Nephron (organoid): ENCODE results near the gene LYZ.
"Not testable (repeated sequence)": the region's sequence is repeated elsewhere in the genome, so short reads cannot be mapped to it uniquely, and the experiment has no call there.

Experiments
- H3K27ac Mint-ChIP-seq, 3 experiments: 2 replicates each; pipeline ENCODE4 v1.8.0; 2020; ENCODE audit warnings: mixed read lengths in 3 of 3, mild to moderate bottlenecking in 2 of 3, moderate library complexity in 1 of 3
- H3K27me3 Mint-ChIP-seq: 2 replicates; pipeline ENCODE4 v1.8.0; 2021; ENCODE audit warnings: low read depth, mild to moderate bottlenecking, moderate library complexity, mixed read lengths
- H3K36me3 Mint-ChIP-seq: 2 replicates; pipeline ENCODE4 v1.8.0; 2020; ENCODE audit warnings: low read depth, mixed read lengths
- H3K4me1 Mint-ChIP-seq: 2 replicates; pipeline ENCODE4 v1.8.0; 2020; ENCODE audit warnings: mixed read lengths
- H3K4me3 Mint-ChIP-seq, 3 experiments: 2 replicates each; pipeline ENCODE4 v1.8.0; 2020; ENCODE audit warnings: mild to moderate bottlenecking in 3 of 3, mixed read lengths in 3 of 3, moderate library complexity in 2 of 3
- H3K9me3 Mint-ChIP-seq: 2 replicates; pipeline ENCODE4 v1.8.0; 2020; ENCODE audit warnings: mixed read lengths
- CTCF ChIP-seq, 3 experiments: fragments of 200-600 bp; sonication (generic); IDR thresholded peaks; one replicate each; pipeline ENCODE4 v1.5.0; 2021; ENCODE audit warnings: antibody characterized with exemption in 3 of 3; ENCODE audit not compliant: unreplicated experiment in 3 of 3

The LYZ gene

GRCh38 chr12:69348162-69348938, at the start of gene LYZ:
TSS of gene LYZ (plus strand) at chr12:69348381. CDS start at chr12:69348409, 28 bp downstream.
- Mint-ChIP-seq H3K4me1 (no peaks in the 10 kb centered on the region), H3K27ac (no peak within 1 kb of the TSS), H3K4me3 (no peak within 1 kb of the TSS), H3K36me3 (no peaks in the 10 kb centered on the region), H3K9me3 (no peaks in the 10 kb centered on the region), H3K27me3 (no peaks in the 10 kb centered on the region)
- TF ChIP-seq CTCF (IDR thresholded peaks at IDR 0.05; ENCODE audit: unreplicated experiment in 3 of 3) = no peak

GRCh38 chr12:69298947-69299346, 49.2 kb upstream of the LYZ start:
- Mint-ChIP-seq H3K27me3 (peaks cover 9% of the 10 kb centered on the region), H3K9me3 (peaks cover 10% of the 10 kb centered on the region), H3K4me3 (no peak overlapping the region), H3K27ac (no peak overlapping the region), H3K4me1 (no peaks in the 10 kb centered on the region), H3K36me3 (no peaks in the 10 kb centered on the region)
- TF ChIP-seq CTCF (IDR thresholded peaks at IDR 0.05; ENCODE audit: unreplicated experiment in 3 of 3) = no peak

GRCh38 chr12:69304284-69304683, 43.9 kb upstream of the LYZ start:
- no peak for TF ChIP-seq CTCF (IDR thresholded peaks at IDR 0.05; ENCODE audit: unreplicated experiment in 3 of 3)

GRCh38 chr12:69309461-69309860, 38.7 kb upstream of the LYZ start:
- H3K27ac Mint-ChIP-seq = no peak overlapping the region
- H3K4me3 Mint-ChIP-seq = no peak overlapping the region
- no peaks in the 10 kb centered on the region for H3K27me3 Mint-ChIP-seq
- peaks cover 25% of the 10 kb centered on the region for H3K9me3 Mint-ChIP-seq
- no peak for TF ChIP-seq CTCF (IDR thresholded peaks at IDR 0.05; ENCODE audit: unreplicated experiment in 3 of 3)
- H3K36me3 Mint-ChIP-seq = no peaks in the 10 kb centered on the region
- H3K4me1 Mint-ChIP-seq = no peaks in the 10 kb centered on the region

More at GRCh38 chr12:69304284-69304683, 43.9 kb upstream of the LYZ start:
- Mint-ChIP-seq H3K9me3 (peaks cover 21% of the 10 kb centered on the region), H3K36me3 (no peaks in the 10 kb centered on the region), H3K27ac (no peak overlapping the region), H3K4me3 (no peak overlapping the region), H3K27me3 (peaks cover 9% of the 10 kb centered on the region), H3K4me1 (no peaks in the 10 kb centered on the region)

GRCh38 chr12:69313209-69313608, 35.0 kb upstream of the LYZ start:
- Mint-ChIP-seq H3K27me3 (no peaks in the 10 kb centered on the region), H3K36me3 (no peaks in the 10 kb centered on the region), H3K4me3 (no peak overlapping the region), H3K27ac (no peak overlapping the region), H3K9me3 (peaks cover 28% of the 10 kb centered on the region), H3K4me1 (no peaks in the 10 kb centered on the region)
- no peak for TF ChIP-seq CTCF (IDR thresholded peaks at IDR 0.05; ENCODE audit: unreplicated experiment in 3 of 3)

- H3K9me3 Mint-ChIP-seq = peaks cover 37% of the 10 kb centered on the region
- H3K27me3 Mint-ChIP-seq, H3K4me3 Mint-ChIP-seq, H3K27ac Mint-ChIP-seq, H3K4me1 Mint-ChIP-seq, H3K36me3 Mint-ChIP-seq: not testable (repeated sequence)
These were observed 31.4 kb upstream of the LYZ start for GRCh38 chr12:69316784-69317183.

- not testable (repeated sequence) for H3K4me1 Mint-ChIP-seq, H3K27me3 Mint-ChIP-seq, H3K36me3 Mint-ChIP-seq, H3K27ac Mint-ChIP-seq, H3K4me3 Mint-ChIP-seq
- peaks cover 37% of the 10 kb centered on the region for H3K9me3 Mint-ChIP-seq
These were observed 30.9 kb upstream of the LYZ start for GRCh38 chr12:69317233-69317632.
